ENCODE results near the gene FKBP10. TPM values are rescaled to one million over a fixed set of nuclear protein-coding genes. Genes with fewer than 3 reads are reported as not detected.

FKBP10 gene
- total and polyA plus RNA-seq, 3 experiments from 2014 or later: 1.4 to 1.5 TPM; not detected in 1

- Mint-ChIP-seq H3K9me3 (peaks cover 0 to 2% (median 0%) of the 10 kb centered on the region in 5 donors), H3K36me3 (no peaks in the 10 kb centered on the region), H3K4me3 (no peak overlapping the region), H3K27ac (no peak overlapping the region), H3K4me1 (no peaks in the 10 kb centered on the region), H3K27me3 (peaks cover 4 to 27% of the 10 kb centered on the region in 2 donors)
- ChIA-PET CTCF (interaction anchor here (1.3 kb wide), 2 partner anchors 9 to 25 kb away, joined by 4 read pairs; partner anchors contain the start of gene JUP), POLR2A (no interaction called here)
- Histone ChIP-seq H3K4me1 (ENCODE audit: insufficient read depth, low read length) (no peaks in the 10 kb centered on the region), H3K36me3 (ENCODE audit: insufficient read depth, low read length) (no peaks in the 10 kb centered on the region), H3K4me3 (ENCODE audit: low read length) (no peak overlapping the region), H3K9me3 (ENCODE audit: low read length) (no peaks in the 10 kb centered on the region), H3K27me3 (ENCODE audit: insufficient read depth, low read length, poor library complexity, severe bottlenecking) (no peaks in the 10 kb centered on the region), H3K27ac (ENCODE audit: low read depth, low read length) (no peak overlapping the region)
- no peak for DNase-seq
Measured at GRCh38 chr17:41777157-41777573, 35.6 kb upstream of the FKBP10 start.

GRCh38 chr17:41777574-41778188 lies 35.1 kb upstream of the FKBP10 start:
- peaks cover 0 to 2% (median 0%) of the 10 kb centered on the region in 5 donors for H3K9me3 Mint-ChIP-seq

GRCh38 chr17:41779954-41780353 lies 32.9 kb upstream of the FKBP10 start:
- Mint-ChIP-seq H3K27ac (no peak overlapping the region), H3K4me1 (peaks cover 0 to 6% (median 3%) of the 10 kb centered on the region in 3 donors), H3K4me3 (no peak overlapping the region), H3K9me3 (peaks cover 0 to 2% (median 0%) of the 10 kb centered on the region in 5 donors), H3K36me3 (no peaks in the 10 kb centered on the region), H3K27me3 (peaks cover 10 to 38% of the 10 kb centered on the region in 2 donors)
- ChIA-PET POLR2A (no interaction called here), CTCF (no interaction called here)
- Histone ChIP-seq H3K4me1 (ENCODE audit: insufficient read depth, low read length) (no peaks in the 10 kb centered on the region), H3K4me3 (ENCODE audit: low read length) (no peak overlapping the region), H3K9me3 (ENCODE audit: low read length) (no peaks in the 10 kb centered on the region), H3K27ac (ENCODE audit: low read depth, low read length) (no peak overlapping the region), H3K27me3 (ENCODE audit: insufficient read depth, low read length, poor library complexity, severe bottlenecking) (peaks cover 5% of the 10 kb centered on the region), H3K36me3 (ENCODE audit: insufficient read depth, low read length) (no peaks in the 10 kb centered on the region)
- no peak for DNase-seq

More at GRCh38 chr17:41777574-41778188, 35.1 kb upstream of the FKBP10 start:
- Histone ChIP-seq H3K4me1 (ENCODE audit: insufficient read depth, low read length) (no peaks in the 10 kb centered on the region), H3K4me3 (ENCODE audit: low read length) (no peak overlapping the region), H3K27me3 (ENCODE audit: insufficient read depth, low read length, poor library complexity, severe bottlenecking) (no peaks in the 10 kb centered on the region), H3K36me3 (ENCODE audit: insufficient read depth, low read length) (no peaks in the 10 kb centered on the region), H3K9me3 (ENCODE audit: low read length) (no peaks in the 10 kb centered on the region), H3K27ac (ENCODE audit: low read depth, low read length) (no peak overlapping the region)
- Mint-ChIP-seq H3K4me3 (no peak overlapping the region), H3K36me3 (no peaks in the 10 kb centered on the region), H3K27me3 (peaks cover 4 to 29% of the 10 kb centered on the region in 2 donors), H3K27ac (no peak overlapping the region), H3K4me1 (no peaks in the 10 kb centered on the region)
- ChIA-PET CTCF (interaction anchor here (1.3 kb wide), 2 partner anchors 8 to 24 kb away, joined by 4 read pairs; partner anchors contain the start of gene JUP), POLR2A (no interaction called here)
- no peak for DNase-seq

- H3K27me3 Mint-ChIP-seq: peaks cover 13 to 31% of the 10 kb centered on the region in 2 donors
- H3K4me1 Mint-ChIP-seq: peaks cover 4 to 17% (median 5%) of the 10 kb centered on the region in 3 donors
- Histone ChIP-seq H3K4me1 (ENCODE audit: insufficient read depth, low read length) (peaks cover 9% of the 10 kb centered on the region), H3K36me3 (ENCODE audit: insufficient read depth, low read length) (no peaks in the 10 kb centered on the region), H3K27ac (ENCODE audit: low read depth, low read length) (peak overlapping the region; percentile 24), H3K27me3 (ENCODE audit: insufficient read depth, low read length, poor library complexity, severe bottlenecking) (peaks cover 15% of the 10 kb centered on the region), H3K4me3 (ENCODE audit: low read length) (no peak overlapping the region), H3K9me3 (ENCODE audit: low read length) (no peaks in the 10 kb centered on the region)
- CTCF ChIA-PET: no interaction called here
- peak overlapping the region in 1 of 8 donors; percentile 43 for H3K27ac Mint-ChIP-seq
- POLR2A ChIA-PET: no interaction called here
- H3K9me3 Mint-ChIP-seq: no peaks in the 10 kb centered on the region
- DNase-seq: no peak
- no peaks in the 10 kb centered on the region for H3K36me3 Mint-ChIP-seq
- H3K4me3 Mint-ChIP-seq: no peak overlapping the region
Measured at GRCh38 chr17:41781404-41782110, 31.2 kb upstream of the FKBP10 start.

GRCh38 chr17:41782142-41782541 lies 30.7 kb upstream of the FKBP10 start:
- Mint-ChIP-seq H3K9me3 (peaks cover 0 to 2% (median 0%) of the 10 kb centered on the region in 5 donors), H3K27me3 (peaks cover 18 to 37% of the 10 kb centered on the region in 2 donors), H3K4me3 (no peak overlapping the region), H3K27ac (no peak overlapping the region), H3K4me1 (peaks cover 9 to 22% (median 9%) of the 10 kb centered on the region in 3 donors), H3K36me3 (no peaks in the 10 kb centered on the region)
- Histone ChIP-seq H3K36me3 (ENCODE audit: insufficient read depth, low read length) (no peaks in the 10 kb centered on the region), H3K27ac (ENCODE audit: low read depth, low read length) (peak overlapping the region; percentile 24), H3K27me3 (ENCODE audit: insufficient read depth, low read length, poor library complexity, severe bottlenecking) (peaks cover 15% of the 10 kb centered on the region), H3K4me1 (ENCODE audit: insufficient read depth, low read length) (peaks cover 15% of the 10 kb centered on the region), H3K9me3 (ENCODE audit: low read length) (no peaks in the 10 kb centered on the region), H3K4me3 (ENCODE audit: low read length) (no peak overlapping the region)
- ChIA-PET CTCF (no interaction called here), POLR2A (no interaction called here)
- no peak for DNase-seq

GRCh38 chr17:41784207-41784744 lies 28.5 kb upstream of the FKBP10 start:
- H3K27me3 ChIP-seq (ENCODE audit: insufficient read depth, low read length, poor library complexity, severe bottlenecking): peaks cover 15% of the 10 kb centered on the region
- POLR2A ChIA-PET: interaction anchor here (0.8 kb wide), 1 partner anchor 32 kb away, joined by 15 read pairs; no protein-coding TSS in a partner anchor
- H3K4me1 Mint-ChIP-seq: peaks cover 9 to 34% (median 14%) of the 10 kb centered on the region in 3 donors
- H3K27ac ChIP-seq (ENCODE audit: low read depth, low read length): peak overlapping the region; percentile 47
- CTCF ChIA-PET: interaction anchor here (1.6 kb wide), 1 partner anchor 27 kb away, joined by 4 read pairs; no protein-coding TSS in a partner anchor
- peaks cover 22 to 43% of the 10 kb centered on the region in 2 donors for H3K27me3 Mint-ChIP-seq
- H3K27ac Mint-ChIP-seq: no peak overlapping the region
- peaks cover 0 to 2% (median 0%) of the 10 kb centered on the region in 5 donors for H3K9me3 Mint-ChIP-seq
- H3K4me3 Mint-ChIP-seq: peak overlapping the region in 4 of 7 donors; percentile 45 to 68 (median 58)
- peaks cover 16% of the 10 kb centered on the region for H3K4me1 ChIP-seq (ENCODE audit: insufficient read depth, low read length)
- no peak for DNase-seq
- no peak overlapping the region for H3K4me3 ChIP-seq (ENCODE audit: low read length)
- H3K36me3 Mint-ChIP-seq: no peaks in the 10 kb centered on the region
- no peaks in the 10 kb centered on the region for H3K9me3 ChIP-seq (ENCODE audit: low read length)
- H3K36me3 ChIP-seq (ENCODE audit: insufficient read depth, low read length): no peaks in the 10 kb centered on the region

- peak overlapping the region; percentile 39 for H3K4me3 ChIP-seq (ENCODE audit: low read length)
- H3K4me1 Mint-ChIP-seq: peaks cover 9 to 34% (median 14%) of the 10 kb centered on the region in 3 donors
- H3K27ac ChIP-seq (ENCODE audit: low read depth, low read length): peak overlapping the region; percentile 51
Measured at GRCh38 chr17:41785091-41785858, 27.5 kb upstream of the FKBP10 start.

More at GRCh38 chr17:41785091-41785858, 27.5 kb upstream of the FKBP10 start:
- H3K36me3 Mint-ChIP-seq: no peaks in the 10 kb centered on the region
- CTCF ChIA-PET: interaction anchor here (0.7 to 1.6 kb wide), 4 partner anchors 11 to 181 kb away, joined by 3 to 4 read pairs (median 4); no protein-coding TSS in a partner anchor
- POLR2A ChIA-PET: no interaction called here
- no peak overlapping the region for H3K27ac Mint-ChIP-seq
- H3K4me3 Mint-ChIP-seq: peak overlapping the region; percentile 27 to 67 (median 59)
- peaks cover 0 to 2% (median 0%) of the 10 kb centered on the region in 5 donors for H3K9me3 Mint-ChIP-seq
- peaks cover 16% of the 10 kb centered on the region for H3K4me1 ChIP-seq (ENCODE audit: insufficient read depth, low read length)
- no peaks in the 10 kb centered on the region for H3K9me3 ChIP-seq (ENCODE audit: low read length)
- no peaks in the 10 kb centered on the region for H3K36me3 ChIP-seq (ENCODE audit: insufficient read depth, low read length)
- peaks cover 15% of the 10 kb centered on the region for H3K27me3 ChIP-seq (ENCODE audit: insufficient read depth, low read length, poor library complexity, severe bottlenecking)
- no peak for DNase-seq
- peaks cover 22 to 43% of the 10 kb centered on the region in 2 donors for H3K27me3 Mint-ChIP-seq

Data from CD8-positive, alpha-beta memory T cell (primary cell).